Naive thymus-derived CD4-positive, alpha-beta T cell (primary cell): ENCODE data around the gene CXCL8. TPM values are rescaled to one million over a fixed set of nuclear protein-coding genes. Genes with fewer than 3 reads are reported as not detected.

ENCODE experiments used
- ATAC-seq: fragments of 150-1000 bp; cut with Tn5 transposase; 2 replicates; pipeline ENCODE4 v1.10.0; 2021; ENCODE audit warnings: mild to moderate bottlenecking, moderate library complexity
- CTCF ChIA-PET: fragments of 350-600 bp; sonication (Branson Sonifier 250); formaldehyde crosslinking; loops from one replicate; lab custom pipeline; 2021; ENCODE audit warnings: antibody characterized with exemption; lab: Charles Lee
- POLR2A ChIA-PET: fragments of 350-600 bp; sonication (Branson Sonifier 250); formaldehyde crosslinking; loops from one replicate; lab custom pipeline; 2021; ENCODE audit warnings: antibody characterized with exemption, inconsistent platforms; lab: Charles Lee
- DNase-seq, 9 donors: peaks; one replicate each; pipeline versions ENCODE4 v3.0.0 to v3.0.0-alpha.2; 2020 to 2022; ENCODE audit warnings: mixed read lengths in 1 of 9
- H3K27ac ChIP-seq: one replicate; pipeline ENCODE4 v1.7.0; 2013; ENCODE audit warnings: mild to moderate bottlenecking, low read depth, low read length, moderate library complexity
- H3K27me3 ChIP-seq, 2 donors: one replicate each; pipeline ENCODE4 v1.7.0; 2013; ENCODE audit warnings: low read length in 2 of 2, mild to moderate bottlenecking in 2 of 2, moderate library complexity in 2 of 2; ENCODE audit not compliant: control insufficient read depth in 2 of 2, insufficient read depth in 2 of 2
- H3K36me3 ChIP-seq, 3 experiments: 1 replicate in 2 of 3; 2 replicates in 1 of 3; pipeline ENCODE4 v1.7.0; 2013; ENCODE audit warnings: low read length in 3 of 3, mild to moderate bottlenecking in 3 of 3, moderate library complexity in 1 of 3; ENCODE audit not compliant: insufficient read depth in 3 of 3, control insufficient read depth in 2 of 3
- H3K4me1 ChIP-seq, 2 donors: one replicate each; pipeline ENCODE4 v1.7.0; 2013; ENCODE audit warnings: low read length in 2 of 2, mild to moderate bottlenecking in 2 of 2, moderate library complexity in 1 of 2; ENCODE audit not compliant: control insufficient read depth in 2 of 2, insufficient read depth in 2 of 2
- H3K4me3 ChIP-seq: 2 replicates; pipeline ENCODE4 v1.7.0; 2013; ENCODE audit warnings: mild to moderate bottlenecking, low read length
- H3K9me3 ChIP-seq, 3 experiments: 1 replicate in 2 of 3; 2 replicates in 1 of 3; pipeline ENCODE4 v1.7.0; 2013; ENCODE audit warnings: low read length in 3 of 3; ENCODE audit not compliant: control insufficient read depth in 2 of 3
- H3K27ac Mint-ChIP-seq, 9 donors: one replicate each; pipeline ENCODE4 v1.8.0; 2020 to 2022; ENCODE audit warnings: mixed read lengths in 9 of 9, mild to moderate bottlenecking in 8 of 9, moderate library complexity in 5 of 9, inconsistent platforms in 2 of 9
- H3K27me3 Mint-ChIP-seq, 5 donors: one replicate each; pipeline ENCODE4 v1.8.0; 2021 to 2022; ENCODE audit warnings: mixed read lengths in 5 of 5, mild to moderate bottlenecking in 1 of 5
- H3K36me3 Mint-ChIP-seq, 5 donors: one replicate each; pipeline ENCODE4 v1.8.0; 2020 to 2022; ENCODE audit warnings: mixed read lengths in 5 of 5, mild to moderate bottlenecking in 3 of 5, inconsistent platforms in 1 of 5
- H3K4me1 Mint-ChIP-seq, 7 donors: one replicate each; pipeline ENCODE4 v1.8.0; 2020 to 2022; ENCODE audit warnings: mixed read lengths in 7 of 7, mild to moderate bottlenecking in 3 of 7, inconsistent platforms in 1 of 7
- H3K4me3 Mint-ChIP-seq, 10 donors: one replicate each; pipeline ENCODE4 v1.8.0; 2020 to 2022; ENCODE audit warnings: mild to moderate bottlenecking in 10 of 10, mixed read lengths in 10 of 10, moderate library complexity in 6 of 10, inconsistent platforms in 2 of 10
- H3K9me3 Mint-ChIP-seq, 11 donors: one replicate each; pipeline ENCODE4 v1.8.0; 2020 to 2022; ENCODE audit warnings: mixed read lengths in 11 of 11, mild to moderate bottlenecking in 4 of 11, inconsistent platforms in 1 of 11, moderate library complexity in 1 of 11
- intact Hi-C, 2 donors: fragments of 100-400 bp; cut with micrococcal nuclease; formaldehyde crosslinking; loops; one replicate each; pipeline ENCODE4 v1.15.1; 2023
- polyA plus RNA-seq, 2 donors: library from polyadenylated mRNA; unstranded; fragments of 300-500 nt; fragmentation: Illumina TruSeq; gene quantifications; one replicate each; pipeline ENCODE4 v1.2.3, GENCODE V29; 2021
- total RNA-seq, 6 experiments: library from RNA in 5 of 6; stranded (reverse) in 5 of 6; gene quantifications; 1 replicate in 5 of 6; 2 replicates in 1 of 6; pipeline ENCODE4 v1.2.3 and lab custom pipeline; 2021 to 2026

Gene CXCL8
- total and polyA plus RNA-seq, 7 experiments from 2014 or later: 0.20 to 501 (median 3.6) TPM; not detected in 1

GRCh38 chr4:73735231-73735630, 5.1 kb upstream of the CXCL8 start:
- ChIA-PET POLR2A (no interaction called here), CTCF (no interaction called here)
- Histone ChIP-seq H3K4me3 (no peak overlapping the region), H3K4me1 (no peaks in the 10 kb centered on the region), H3K9me3 (no peaks in the 10 kb centered on the region), H3K36me3 (no peaks in the 10 kb centered on the region), H3K27me3 (no peaks in the 10 kb centered on the region), H3K27ac (no peak overlapping the region)
- peaks cover 0 to 22% (median 18%) of the 10 kb centered on the region in 5 donors for H3K27me3 Mint-ChIP-seq
- ATAC-seq (peak; percentile 74), DNase-seq (no peak)
- H3K27ac Mint-ChIP-seq: no peak overlapping the region
- H3K9me3 Mint-ChIP-seq: peaks cover 0 to 4% (median 0%) of the 10 kb centered on the region in 11 donors
- H3K4me1 Mint-ChIP-seq: peaks cover 0 to 14% (median 0%) of the 10 kb centered on the region in 7 donors
- no peak overlapping the region for H3K4me3 Mint-ChIP-seq
- H3K36me3 Mint-ChIP-seq: peaks cover 0 to 2% (median 0%) of the 10 kb centered on the region in 5 donors
- intact Hi-C loops: no loop called here

GRCh38 chr4:73741031-73741749, 821 bp downstream of the CXCL8 start:
- no peak for DNase-seq
- no peak overlapping the region for H3K4me3 Mint-ChIP-seq
- POLR2A ChIA-PET: no interaction called here

GRCh38 chr4:73741750-73742489, 1.6 kb downstream of the CXCL8 start:
- Histone ChIP-seq H3K27me3 (no peaks in the 10 kb centered on the region), H3K36me3 (no peaks in the 10 kb centered on the region), H3K9me3 (no peaks in the 10 kb centered on the region), H3K4me3 (no peak overlapping the region), H3K27ac (no peak overlapping the region), H3K4me1 (no peaks in the 10 kb centered on the region)
- ATAC-seq (no peak), DNase-seq (no peak)
- POLR2A ChIA-PET: no interaction called here
- H3K9me3 Mint-ChIP-seq: peaks cover 0 to 9% (median 3%) of the 10 kb centered on the region in 11 donors
- CTCF ChIA-PET: no interaction called here
- peaks cover 0 to 2% (median 0%) of the 10 kb centered on the region in 5 donors for H3K36me3 Mint-ChIP-seq
- peaks cover 0 to 8% (median 3%) of the 10 kb centered on the region in 5 donors for H3K27me3 Mint-ChIP-seq
- H3K27ac Mint-ChIP-seq: no peak overlapping the region
- intact Hi-C loops: loop anchor here in 1 of 2 donors (5.0 kb wide), 1 partner anchor 75 kb away; no protein-coding TSS in a partner anchor
- H3K4me3 Mint-ChIP-seq: no peak overlapping the region
- peaks cover 0 to 5% (median 0%) of the 10 kb centered on the region in 7 donors for H3K4me1 Mint-ChIP-seq

More at GRCh38 chr4:73741031-73741749, 821 bp downstream of the CXCL8 start:
- Histone ChIP-seq H3K27me3 (no peaks in the 10 kb centered on the region), H3K36me3 (no peaks in the 10 kb centered on the region), H3K9me3 (no peaks in the 10 kb centered on the region), H3K27ac (no peak overlapping the region), H3K4me3 (no peak overlapping the region), H3K4me1 (no peaks in the 10 kb centered on the region)
- Mint-ChIP-seq H3K4me1 (peaks cover 0 to 5% (median 0%) of the 10 kb centered on the region in 7 donors), H3K36me3 (peaks cover 0 to 2% (median 0%) of the 10 kb centered on the region in 5 donors), H3K9me3 (peaks cover 0 to 9% (median 3%) of the 10 kb centered on the region in 11 donors), H3K27me3 (peaks cover 0 to 8% (median 3%) of the 10 kb centered on the region in 5 donors), H3K27ac (no peak overlapping the region)
- intact Hi-C loops: loop anchor here in 1 of 2 donors (5.0 kb wide), 1 partner anchor 76 kb away; no protein-coding TSS in a partner anchor
- no peak for ATAC-seq
- CTCF ChIA-PET: no interaction called here

- Histone ChIP-seq H3K36me3 (no peaks in the 10 kb centered on the region), H3K27ac (no peak overlapping the region), H3K9me3 (no peaks in the 10 kb centered on the region), H3K27me3 (no peaks in the 10 kb centered on the region), H3K4me3 (no peak overlapping the region), H3K4me1 (no peaks in the 10 kb centered on the region)
- no peak for DNase-seq
- peaks cover 0 to 5% (median 3%) of the 10 kb centered on the region in 5 donors for H3K27me3 Mint-ChIP-seq
- no peak overlapping the region for H3K27ac Mint-ChIP-seq
- H3K4me3 Mint-ChIP-seq: no peak overlapping the region
- H3K9me3 Mint-ChIP-seq: peaks cover 0 to 7% (median 2%) of the 10 kb centered on the region in 11 donors
- intact Hi-C loops: loop anchor here in 1 of 2 donors (5.0 kb wide), 1 partner anchor 75 kb away; no protein-coding TSS in a partner anchor
- H3K4me1 Mint-ChIP-seq: peaks cover 0 to 5% (median 0%) of the 10 kb centered on the region in 7 donors
- ChIA-PET POLR2A (no interaction called here), CTCF (no interaction called here)
- peaks cover 0 to under 1% (median 0%) of the 10 kb centered on the region in 5 donors for H3K36me3 Mint-ChIP-seq
- ATAC-seq: no peak
Observed at GRCh38 chr4:73742490-73743160, 2.3 kb downstream of the CXCL8 start.

GRCh38 chr4:73743281-73743680, 2.9 kb downstream of the CXCL8 start:
- Mint-ChIP-seq H3K27ac (no peak overlapping the region), H3K27me3 (peaks cover 0 to 5% (median 3%) of the 10 kb centered on the region in 5 donors), H3K4me3 (no peak overlapping the region), H3K4me1 (peaks cover 0 to 5% (median 0%) of the 10 kb centered on the region in 7 donors), H3K9me3 (peaks cover 0 to 6% (median 3%) of the 10 kb centered on the region in 11 donors), H3K36me3 (no peaks in the 10 kb centered on the region)
- ATAC-seq (no peak), DNase-seq (no peak)
- Histone ChIP-seq H3K9me3 (no peaks in the 10 kb centered on the region), H3K4me1 (no peaks in the 10 kb centered on the region), H3K36me3 (no peaks in the 10 kb centered on the region), H3K27ac (no peak overlapping the region), H3K27me3 (no peaks in the 10 kb centered on the region), H3K4me3 (no peak overlapping the region)
- intact Hi-C loops: loop anchor here in 1 of 2 donors (5.0 kb wide), 1 partner anchor 74 kb away; no protein-coding TSS in a partner anchor
- POLR2A ChIA-PET: no interaction called here
- CTCF ChIA-PET: no interaction called here

GRCh38 chr4:73743795-73744194, 3.4 kb downstream of the CXCL8 start:
- ATAC-seq: peak; percentile 21
- H3K27ac Mint-ChIP-seq: no peak overlapping the region
- H3K4me3 Mint-ChIP-seq: no peak overlapping the region
- Histone ChIP-seq H3K4me1 (no peaks in the 10 kb centered on the region), H3K27me3 (no peaks in the 10 kb centered on the region), H3K27ac (no peak overlapping the region), H3K9me3 (no peaks in the 10 kb centered on the region), H3K4me3 (no peak overlapping the region), H3K36me3 (no peaks in the 10 kb centered on the region)
- POLR2A ChIA-PET: no interaction called here
- peaks cover 0 to 5% (median 0%) of the 10 kb centered on the region in 7 donors for H3K4me1 Mint-ChIP-seq
- intact Hi-C loops: loop anchor here in 1 of 2 donors (5.0 kb wide), 1 partner anchor 74 kb away; no protein-coding TSS in a partner anchor
- H3K27me3 Mint-ChIP-seq: peaks cover 0 to 5% (median 3%) of the 10 kb centered on the region in 5 donors
- no peak for DNase-seq
- CTCF ChIA-PET: interaction anchor here (0.7 kb wide), 1 partner anchor 920 kb away, joined by 3 read pairs; no protein-coding TSS in a partner anchor
- peaks cover 0 to 6% (median 3%) of the 10 kb centered on the region in 11 donors for H3K9me3 Mint-ChIP-seq
- no peaks in the 10 kb centered on the region for H3K36me3 Mint-ChIP-seq
